Measurements from ENCODE around the gene ZSCAN10.
"Not testable (repeated sequence)": the region's sequence is repeated elsewhere in the genome, so short reads cannot be mapped to it uniquely, and the experiment has no call there.

Gene ZSCAN10

GRCh38 chr16:3083408-3083807 lies 15.7 kb downstream of the ZSCAN10 start:
- not testable (repeated sequence) for ATAC-seq

GRCh38 chr16:3081957-3082356 lies 17.1 kb downstream of the ZSCAN10 start:
- ATAC-seq, result not testable (repeated sequence)

- ATAC-seq, result no peak
These were observed 19.1 kb downstream of the ZSCAN10 start for GRCh38 chr16:3080024-3080423.

GRCh38 chr16:3076577-3076976 lies 22.5 kb downstream of the ZSCAN10 start:
- no peak for ATAC-seq

GRCh38 chr16:3075946-3076345 lies 23.1 kb downstream of the ZSCAN10 start:
- not testable (repeated sequence) for ATAC-seq

GRCh38 chr16:3075523-3075915 lies 23.6 kb downstream of the ZSCAN10 start:
- peak; percentile 5 for ATAC-seq

GRCh38 chr16:3074860-3075522 lies 24.1 kb downstream of the ZSCAN10 start:
- peak; percentile 87 to 88 for ATAC-seq

- ATAC-seq, result no peak
These were observed 25.6 kb downstream of the ZSCAN10 start for GRCh38 chr16:3073448-3073847.

GRCh38 chr16:3072576-3073263 lies 26.4 kb downstream of the ZSCAN10 start:
- peak; percentile 28 to 33 for ATAC-seq

GRCh38 chr16:3072148-3072547 lies 26.9 kb downstream of the ZSCAN10 start:
- ATAC-seq, result not testable (repeated sequence)

GRCh38 chr16:3071655-3072054 lies 27.4 kb downstream of the ZSCAN10 start:
- ATAC-seq, result no peak

- no peak for ATAC-seq
These were observed 28.4 kb downstream of the ZSCAN10 start for GRCh38 chr16:3070608-3071111.

- not testable (repeated sequence) for ATAC-seq
These were observed 29.9 kb downstream of the ZSCAN10 start for GRCh38 chr16:3069146-3069545.

GRCh38 chr16:3068487-3068886 lies 30.6 kb downstream of the ZSCAN10 start:
- no peak for ATAC-seq

- ATAC-seq, result no peak
These were observed 32.7 kb downstream of the ZSCAN10 start for GRCh38 chr16:3066440-3066748.

GRCh38 chr16:3065742-3066439 lies 33.2 kb downstream of the ZSCAN10 start:
- ATAC-seq, result peak; percentile 41 to 49

GRCh38 chr16:3065069-3065741 lies 33.9 kb downstream of the ZSCAN10 start, which contains the start of gene IL32:
IL32 (plus strand) TSS chr16:3065640; CDS start chr16:3065812, 172 bp downstream.
- ATAC-seq, result peak; percentile 67

- ATAC-seq, result no peak
These were observed 35.3 kb downstream of the ZSCAN10 start for GRCh38 chr16:3063625-3064386.

GRCh38 chr16:3062553-3062952 lies 36.5 kb downstream of the ZSCAN10 start:
- no peak for ATAC-seq

GRCh38 chr16:3060339-3061127 lies 38.6 kb downstream of the ZSCAN10 start:
- no peak for ATAC-seq

GRCh38 chr16:3059723-3060242 lies 39.3 kb downstream of the ZSCAN10 start:
- ATAC-seq, result no peak
